Measurements from ENCODE around the gene SSTR5.
"Not testable (repeated sequence)": the region's sequence is repeated elsewhere in the genome, so short reads cannot be mapped to it uniquely, and the experiment has no call there.

Gene SSTR5

GRCh38 chr16:1082266-1082951 lies 9.9 kb downstream of the SSTR5 start:
- TF ChIP-seq ZFX (IDR thresholded peaks at IDR 0.05; ENCODE audit: borderline replicate concordance), result no peak
- TF ChIP-seq CTCF (IDR thresholded peaks at IDR 0.05), result no peak
- H3K27ac ChIP-seq, result no peak overlapping the region

- TF ChIP-seq CTCF (IDR thresholded peaks at IDR 0.05) (no peak), ZFX (IDR thresholded peaks at IDR 0.05; ENCODE audit: borderline replicate concordance) (no peak)
- H3K27ac ChIP-seq, result no peak overlapping the region
These were observed 10.6 kb downstream of the SSTR5 start for GRCh38 chr16:1082952-1083675.

GRCh38 chr16:1084971-1085370 lies 12.4 kb downstream of the SSTR5 start:
- no peak for TF ChIP-seq CTCF (IDR thresholded peaks at IDR 0.05)
- TF ChIP-seq ZFX (IDR thresholded peaks at IDR 0.05; ENCODE audit: borderline replicate concordance), result no peak

GRCh38 chr16:1086443-1086842 lies 13.9 kb downstream of the SSTR5 start:
- not testable (repeated sequence) for H3K27ac ChIP-seq

More at GRCh38 chr16:1084971-1085370, 12.4 kb downstream of the SSTR5 start:
- H3K27ac ChIP-seq, result no peak overlapping the region

- no peak overlapping the region for H3K27ac ChIP-seq
- TF ChIP-seq ZFX (IDR thresholded peaks at IDR 0.05; ENCODE audit: borderline replicate concordance) (no peak), CTCF (IDR thresholded peaks at IDR 0.05) (no peak)
These were observed 16.0 kb downstream of the SSTR5 start for GRCh38 chr16:1088295-1089170.

- no peak overlapping the region for H3K27ac ChIP-seq
- TF ChIP-seq ZFX (IDR thresholded peaks at IDR 0.05; ENCODE audit: borderline replicate concordance), result no peak
- no peak for TF ChIP-seq CTCF (IDR thresholded peaks at IDR 0.05)
These were observed 16.9 kb downstream of the SSTR5 start for GRCh38 chr16:1089439-1089821.

- no peak for TF ChIP-seq ZFX (IDR thresholded peaks at IDR 0.05; ENCODE audit: borderline replicate concordance)
- TF ChIP-seq CTCF (IDR thresholded peaks at IDR 0.05), result no peak
- no peak overlapping the region for H3K27ac ChIP-seq
These were observed 17.5 kb downstream of the SSTR5 start for GRCh38 chr16:1089822-1090619.

Data from 22Rv1 (cell line).